HepG2 (cell line): ENCODE results near the gene SCEL.

Source experiments
- MYC ChIP-seq: sonication (generic); formaldehyde crosslinking; IDR thresholded peaks from 2 replicates; pipeline ENCODE4 v1.9.0; 2021; ENCODE audit warnings: missing genetic modification reagents, borderline replicate concordance
- ZNF350 ChIP-seq: sonication (generic); formaldehyde crosslinking; IDR thresholded peaks from 2 replicates; pipeline ENCODE4 v1.4.0; 2020; ENCODE audit warnings: mild to moderate bottlenecking, low read depth, missing genetic modification reagents, borderline replicate concordance
- TF ChIP-seq, protein P1 (sequence below): sonication (generic); formaldehyde crosslinking; IDR thresholded peaks from 2 replicates; pipeline ENCODE4 v1.4.0; 2020; ENCODE audit warnings: missing genetic modification reagents
- TF ChIP-seq, protein P2 (sequence below): conservative IDR thresholded peaks from 2 replicates; pipeline ENCODE4 v1.6.1; 2018; ENCODE audit warnings: missing genetic modification reagents

DNA sequence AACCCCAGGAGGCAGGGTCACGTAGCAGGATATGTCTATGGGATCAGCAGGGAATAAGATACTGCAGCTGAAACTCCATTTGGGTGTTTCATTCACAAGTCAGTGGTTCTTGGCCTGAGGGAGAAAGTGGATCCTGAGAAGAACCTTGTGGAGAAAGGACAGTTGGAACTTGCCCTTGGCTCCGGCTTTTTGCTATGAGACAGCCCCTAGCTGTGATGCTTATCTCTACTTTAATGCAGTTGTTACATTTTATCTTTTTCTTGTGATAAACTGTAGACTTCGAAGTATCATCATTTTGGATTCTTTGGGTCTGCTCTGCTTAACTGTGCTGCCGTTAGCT is 6.0 kb upstream of the SCEL start:
- no peak for TF ChIP-seq ZNF350 (CRISPR knock-in tag)
- TF ChIP-seq, protein P1, sequence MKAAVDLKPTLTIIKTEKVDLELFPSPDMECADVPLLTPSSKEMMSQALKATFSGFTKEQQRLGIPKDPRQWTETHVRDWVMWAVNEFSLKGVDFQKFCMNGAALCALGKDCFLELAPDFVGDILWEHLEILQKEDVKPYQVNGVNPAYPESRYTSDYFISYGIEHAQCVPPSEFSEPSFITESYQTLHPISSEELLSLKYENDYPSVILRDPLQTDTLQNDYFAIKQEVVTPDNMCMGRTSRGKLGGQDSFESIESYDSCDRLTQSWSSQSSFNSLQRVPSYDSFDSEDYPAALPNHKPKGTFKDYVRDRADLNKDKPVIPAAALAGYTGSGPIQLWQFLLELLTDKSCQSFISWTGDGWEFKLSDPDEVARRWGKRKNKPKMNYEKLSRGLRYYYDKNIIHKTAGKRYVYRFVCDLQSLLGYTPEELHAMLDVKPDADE (CRISPR knock-in tag) = no peak
- no peak for TF ChIP-seq MYC
- TF ChIP-seq, protein P2, sequence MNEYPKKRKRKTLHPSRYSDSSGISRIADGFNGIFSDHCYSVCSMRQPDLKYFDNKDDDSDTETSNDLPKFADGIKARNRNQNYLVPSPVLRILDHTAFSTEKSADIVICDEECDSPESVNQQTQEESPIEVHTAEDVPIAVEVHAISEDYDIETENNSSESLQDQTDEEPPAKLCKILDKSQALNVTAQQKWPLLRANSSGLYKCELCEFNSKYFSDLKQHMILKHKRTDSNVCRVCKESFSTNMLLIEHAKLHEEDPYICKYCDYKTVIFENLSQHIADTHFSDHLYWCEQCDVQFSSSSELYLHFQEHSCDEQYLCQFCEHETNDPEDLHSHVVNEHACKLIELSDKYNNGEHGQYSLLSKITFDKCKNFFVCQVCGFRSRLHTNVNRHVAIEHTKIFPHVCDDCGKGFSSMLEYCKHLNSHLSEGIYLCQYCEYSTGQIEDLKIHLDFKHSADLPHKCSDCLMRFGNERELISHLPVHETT (CRISPR knock-in tag) = no peak
